ENCODE results near the gene CSRNP2.
"Not testable (repeated sequence)": the region's sequence is repeated elsewhere in the genome, so short reads cannot be mapped to it uniquely, and the experiment has no call there.

DNA sequence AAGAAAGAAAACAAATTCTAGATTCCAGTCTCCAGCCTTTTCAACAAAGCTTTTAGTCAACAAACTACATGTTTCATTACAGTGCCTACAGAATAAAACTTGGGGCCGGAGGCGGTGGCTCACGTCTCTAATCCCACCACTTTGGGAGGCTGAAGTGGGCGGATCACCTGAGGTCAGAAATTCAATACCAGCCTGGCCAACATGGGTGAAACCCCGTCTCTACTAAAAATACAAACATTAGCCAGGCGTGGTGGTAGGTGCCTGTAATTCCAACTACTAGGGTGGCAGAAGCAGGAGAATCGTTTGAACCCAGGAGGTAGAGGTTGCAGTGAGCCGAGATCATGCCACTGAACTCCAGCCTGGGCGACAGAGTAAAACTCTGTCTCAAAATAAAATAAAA, 68.9 kb downstream of the CSRNP2 start:
- not testable (repeated sequence) for TF ChIP-seq POLR2A (IDR thresholded peaks at IDR 0.05; ENCODE audit: low read length); GATA1 (IDR thresholded peaks at IDR 0.05; ENCODE audit: low read depth, low read length)

Measured in erythroblast (primary cell).